SK-N-SH (cell line): ENCODE data around the gene BMP2. TPM values are rescaled to one million over a fixed set of nuclear protein-coding genes. Genes with fewer than 3 reads are reported as not detected.

ENCODE experiments used
- CTCF ChIA-PET: fragments of 300-600, 350-600 bp; formaldehyde crosslinking; extraction: SDS; loops from one replicate; lab custom pipeline; 2021; lab: Yijun Ruan, JAX
- POLR2A ChIA-PET: fragments of 350-600 bp; sonication (Branson Sonifier 250); formaldehyde crosslinking; extraction: SDS; loops from one replicate; lab custom pipeline; 2020; ENCODE audit warnings: antibody characterized with exemption, inconsistent platforms; lab: Yijun Ruan, JAX
- DNase-seq: peaks from one replicate; pipeline ENCODE4 v3.0.0; 2012
- H2AFZ ChIP-seq: fragments of 200-600 bp; sonication (generic); 2 replicates; pipeline ENCODE4 v1.8.1; 2016; ENCODE audit warnings: antibody characterized with exemption, mild to moderate bottlenecking, low read depth
- H3F3A ChIP-seq: fragments of 200-600 bp; sonication (generic); replicated peaks from 2 replicates; pipeline ENCODE3; 2016; ENCODE audit warnings: antibody characterized with exemption, mild to moderate bottlenecking; ENCODE audit not compliant: insufficient read depth
- H3K27ac ChIP-seq, 2 experiments: fragments of 200-500 bp in 1 of 2; fragments of 200-600 bp in 1 of 2; sonication (Bioruptor generic) in 1 of 2; sonication (generic), shearing (Covaris generic) in 1 of 2; 2 replicates each; pipeline versions ENCODE4 v1.5.1 to v1.6.1; 2014 to 2016; ENCODE audit warnings: low read depth in 2 of 2, inconsistent platforms in 1 of 2, low read length in 1 of 2, mild to moderate bottlenecking in 1 of 2, mixed read lengths in 1 of 2
- H3K27me3 ChIP-seq: fragments of 200-600 bp; sonication (generic), shearing (Covaris generic); 2 replicates; pipeline ENCODE4 v1.6.1; 2016; ENCODE audit warnings: mixed run types; ENCODE audit not compliant: insufficient read depth
- H3K36me3 ChIP-seq, 2 experiments: fragments of 200-500 bp in 1 of 2; fragments of 200-600 bp in 1 of 2; sonication (Bioruptor generic) in 1 of 2; sonication (generic) in 1 of 2; replicated peaks in 1 of 2; 2 replicates each; pipeline versions ENCODE3 to v1.5.1; 2014 to 2016; ENCODE audit warnings: low read length in 1 of 2, mild to moderate bottlenecking in 1 of 2; ENCODE audit not compliant: insufficient read depth in 2 of 2, control insufficient read depth in 1 of 2
- H3K4me1 ChIP-seq, 2 experiments: fragments of 200-500 bp in 1 of 2; fragments of 200-600 bp in 1 of 2; sonication (Bioruptor generic) in 1 of 2; sonication (generic), shearing (Covaris generic) in 1 of 2; 2 replicates each; pipeline versions ENCODE4 v1.5.1 to v1.6.1; 2014 to 2016; ENCODE audit warnings: low read depth in 1 of 2, low read length in 1 of 2, mixed run types in 1 of 2; ENCODE audit not compliant: insufficient read depth in 2 of 2, control insufficient read depth in 1 of 2
- H3K4me2 ChIP-seq: fragments of 200-600 bp; sonication (generic), shearing (Covaris generic); 2 replicates; pipeline ENCODE4 v1.6.1; 2017; ENCODE audit warnings: mixed run types
- H3K4me3 ChIP-seq, 2 experiments: fragments of 200-500 bp in 1 of 2; fragments of 200-600 bp in 1 of 2; sonication (Bioruptor generic) in 1 of 2; sonication (generic), shearing (Covaris generic) in 1 of 2; 2 replicates each; pipeline versions ENCODE4 v1.5.1 to v1.8.1; 2014 to 2016; ENCODE audit warnings: low read depth in 2 of 2, inconsistent platforms in 1 of 2, low read length in 1 of 2, mild to moderate bottlenecking in 1 of 2, mixed read lengths in 1 of 2, moderate library complexity in 1 of 2
- H3K79me2 ChIP-seq: fragments of 200-600 bp; sonication (generic); 2 replicates; pipeline ENCODE4 v1.8.1; 2017; ENCODE audit warnings: mild to moderate bottlenecking; ENCODE audit not compliant: insufficient read depth
- H3K9ac ChIP-seq: fragments of 200-600 bp; sonication (generic); 2 replicates; pipeline ENCODE4 v1.6.1; 2017; ENCODE audit warnings: mixed run types
- H3K9me2 ChIP-seq: fragments of 200-600 bp; sonication (generic); 2 replicates; pipeline ENCODE4 v1.6.1; 2017; ENCODE audit warnings: mixed run types
- H3K9me3 ChIP-seq: fragments of 200-600 bp; sonication (generic); 2 replicates; pipeline ENCODE4 v1.6.1; 2017; ENCODE audit warnings: mixed run types, mild to moderate bottlenecking, moderate library complexity
- H4K20me1 ChIP-seq: fragments of 200-600 bp; sonication (generic); 2 replicates; pipeline ENCODE4 v1.6.1; 2017; ENCODE audit warnings: mild to moderate bottlenecking, mixed run types; ENCODE audit not compliant: insufficient read depth
- CHD2 ChIP-seq: fragments of 150-350 bp; IDR thresholded peaks from 2 replicates; pipeline ENCODE4 v1.6.1; 2018; ENCODE audit warnings: low read length; ENCODE audit not compliant: partially characterized antibody
- CTCF ChIP-seq: fragments of 200-600 bp; sonication (generic); IDR thresholded peaks from 2 replicates; pipeline ENCODE4 v1.6.1; 2017; ENCODE audit warnings: antibody characterized with exemption, mild to moderate bottlenecking, moderate library complexity
- ELF1 ChIP-seq: IDR thresholded peaks from 2 replicates; pipeline ENCODE4 v1.4.0; 2012
- EP300 ChIP-seq, 2 experiments: IDR thresholded peaks; 2 replicates each; pipeline versions ENCODE4 v1.4.0 to v1.6.1; 2012; ENCODE audit warnings: borderline replicate concordance in 1 of 2, low read depth in 1 of 2, low read length in 1 of 2
- EZH2phosphoT487 ChIP-seq: fragments of 200-600 bp; sonication (generic); IDR thresholded peaks from 2 replicates; pipeline ENCODE4 v1.6.1; 2017; ENCODE audit warnings: low read depth, mixed run types, mild to moderate bottlenecking, antibody characterized with exemption, moderate library complexity, borderline replicate concordance
- FOSL2 ChIP-seq: IDR thresholded peaks from 2 replicates; pipeline ENCODE4 v1.4.0; 2012; ENCODE audit warnings: low read depth, mild to moderate bottlenecking, moderate library complexity, borderline replicate concordance
- FOXJ3 ChIP-seq: sonication (generic); formaldehyde crosslinking; IDR thresholded peaks from 2 replicates; pipeline ENCODE4 v1.5.1; 2020; ENCODE audit warnings: mild to moderate bottlenecking, missing genetic modification reagents
- GATA2 ChIP-seq: sonication (generic); formaldehyde crosslinking; IDR thresholded peaks from 2 replicates; pipeline ENCODE4 v1.5.0; 2020; ENCODE audit warnings: mild to moderate bottlenecking, missing genetic modification reagents
- JUND ChIP-seq: IDR thresholded peaks from 2 replicates; pipeline ENCODE4 v1.4.0; 2012
- MAX ChIP-seq: IDR thresholded peaks from 2 replicates; pipeline ENCODE4 v1.4.0; 2012; ENCODE audit warnings: low read depth
- MXI1 ChIP-seq: IDR thresholded peaks from 2 replicates; pipeline ENCODE4 v1.6.1; 2012; ENCODE audit warnings: mild to moderate bottlenecking, low read depth, low read length, improper control_type of control experiment
- NRF1 ChIP-seq: IDR thresholded peaks from 2 replicates; pipeline ENCODE4 v1.6.1; 2012; ENCODE audit warnings: low read depth, mild to moderate bottlenecking, low read length
- PBX3 ChIP-seq: IDR thresholded peaks from 2 replicates; pipeline ENCODE4; 2012
- RXRA ChIP-seq: IDR thresholded peaks from 2 replicates; pipeline ENCODE4 v1.4.0; 2012; ENCODE audit warnings: low read depth, mild to moderate bottlenecking, borderline replicate concordance
- SIN3A ChIP-seq: IDR thresholded peaks from 2 replicates; pipeline ENCODE4 v1.6.1; 2012; ENCODE audit warnings: low read depth, mild to moderate bottlenecking, low read length, moderate library complexity, borderline replicate concordance
- TCF12 ChIP-seq: IDR thresholded peaks from 2 replicates; pipeline ENCODE4 v1.4.0; 2012
- YY1 ChIP-seq: IDR thresholded peaks from 2 replicates; pipeline ENCODE4 v1.4.0; 2012; ENCODE audit warnings: low read depth, mild to moderate bottlenecking
- WGBS: methylation state at CpG from one replicate; pipeline ENCODE4 v1.1.6; 2017; ENCODE audit warnings: low lambda C conversion rate; 5-methylcytosine and 5-hydroxymethylcytosine counted together
- polyA plus RNA-seq, 3 experiments: library from polyadenylated mRNA; depleted of rRNA; stranded (reverse); fragments of >200 nt; gene quantifications; 2 replicates each; pipeline ENCODE4 v1.2.3, GENCODE V29; 2012

Gene BMP2
- polyA plus RNA-seq, 1 of the 3 experiments (the other 2 are of a cell fraction): 0.25 TPM

- Histone ChIP-seq H3K9me2 (no peaks in the 10 kb centered on the region), H3K9ac (no peak overlapping the region), H3K9me3 (no peaks in the 10 kb centered on the region), H3K27ac (no peak overlapping the region), H3K27me3 (no peaks in the 10 kb centered on the region; the same call in 1 of the 2 replicates), H3K4me2 (no peak overlapping the region), H2AFZ (no peak overlapping the region), H3K36me3 (no peaks in the 10 kb centered on the region), H3K4me1 (no peaks in the 10 kb centered on the region; a peak in 2 of 4 replicates), H4K20me1 (no peaks in the 10 kb centered on the region), H3F3A (no peaks in the 10 kb centered on the region), H3K4me3 (no peak overlapping the region), H3K79me2 (no peaks in the 10 kb centered on the region)
- ChIA-PET CTCF (interaction anchor here (1.2 kb wide), 1 partner anchor 14 kb away, joined by 5 read pairs; no protein-coding TSS in a partner anchor), POLR2A (no interaction called here)
- TF ChIP-seq ELF1: no peak
- TF ChIP-seq RXRA: no peak
- TF ChIP-seq NRF1: no peak
- TF ChIP-seq PBX3: no peak
- TF ChIP-seq GATA2 (CRISPR knock-in tag): no peak
- no peak for TF ChIP-seq FOXJ3 (CRISPR knock-in tag)
- TF ChIP-seq CHD2: no peak
- TF ChIP-seq TCF12: no peak
- no peak for TF ChIP-seq SIN3A
- no peak for TF ChIP-seq MAX
- TF ChIP-seq YY1: no peak
- no peak for TF ChIP-seq MXI1
- no peak for TF ChIP-seq CTCF
- TF ChIP-seq FOSL2: no peak
- TF ChIP-seq EP300 (IDR thresholded peaks at IDR 0.05; ENCODE audit: borderline replicate concordance in 1 of 2, low read depth in 1 of 2, low read length in 1 of 2): no peak
- WGBS: 58% methylated on average over 5 of the region's 5 CpGs
- no peak for DNase-seq
These were observed 16.3 kb downstream of the BMP2 start for GRCh38 chr20:6783752-6784151.

GRCh38 chr20:6784210-6784631 is 16.7 kb downstream of the BMP2 start:
- no peak for DNase-seq
- Histone ChIP-seq H3K4me1 (no peaks in the 10 kb centered on the region; a peak in 2 of 4 replicates), H3K9ac (no peak overlapping the region), H3F3A (no peaks in the 10 kb centered on the region), H3K79me2 (no peaks in the 10 kb centered on the region), H3K9me2 (no peaks in the 10 kb centered on the region), H3K36me3 (no peaks in the 10 kb centered on the region), H3K4me2 (no peak overlapping the region), H2AFZ (no peak overlapping the region), H3K4me3 (no peak overlapping the region), H3K27me3 (no peaks in the 10 kb centered on the region; the same call in 1 of the 2 replicates), H3K27ac (no peak overlapping the region), H3K9me3 (no peaks in the 10 kb centered on the region), H4K20me1 (no peaks in the 10 kb centered on the region)
- TF ChIP-seq CHD2 (no peak), RXRA (no peak), NRF1 (no peak), YY1 (no peak), EP300 (IDR thresholded peaks at IDR 0.05; ENCODE audit: borderline replicate concordance in 1 of 2, low read depth in 1 of 2, low read length in 1 of 2) (no peak), EZH2phosphoT487 (no peak), ELF1 (no peak), JUND (no peak), FOXJ3 (CRISPR knock-in tag) (no peak), FOSL2 (no peak)
- 30% methylated on average over 5 of the region's 5 CpGs for WGBS
- CTCF ChIA-PET: no interaction called here
- POLR2A ChIA-PET: no interaction called here
